Prostate gland (tissue), 2 donors: ENCODE data around the gene DGKZ. TPM values are rescaled to one million over a fixed set of nuclear protein-coding genes. Genes with fewer than 3 reads are reported as not detected.

Source experiments
- DNase-seq: peaks from one replicate; pipeline ENCODE4 v3.0.0-alpha.2; 2019; ENCODE audit warnings: low spot score
- H3K27ac ChIP-seq, 2 donors: fragments of 200-600 bp; sonication (generic); 2 replicates each; pipeline ENCODE4 v1.5.1; 2017 to 2019
- H3K27me3 ChIP-seq: fragments of 200-600 bp; sonication (generic); replicated peaks from 2 replicates; pipeline ENCODE4 v1.5.1; 2019; ENCODE audit not compliant: insufficient read depth
- H3K36me3 ChIP-seq, 2 donors: fragments of 200-600 bp; sonication (generic); 1 replicate in 1 of 2; 2 replicates in 1 of 2; pipeline versions ENCODE4 v1.5.1 to v1.8.1; 2017 to 2019
- H3K4me1 ChIP-seq: fragments of 200-600 bp; sonication (generic); replicated peaks from 2 replicates; pipeline ENCODE4 v1.5.1; 2019
- H3K4me3 ChIP-seq, 2 donors: fragments of 200-600 bp; sonication (generic); 2 replicates each; pipeline ENCODE4 v1.5.1; 2017 to 2019
- H3K9me3 ChIP-seq: fragments of 200-600 bp; sonication (generic); 2 replicates; pipeline ENCODE4 v1.5.1; 2017
- POLR2A ChIP-seq: fragments of 450-650 bp; IDR thresholded peaks from one replicate; pipeline ENCODE4 v1.6.1; 2016; ENCODE audit warnings: antibody characterized with exemption, mild to moderate bottlenecking
- POLR2AphosphoS5 ChIP-seq: sonication (generic); formaldehyde crosslinking; IDR thresholded peaks from one replicate; pipeline ENCODE4 v1.6.1; 2017; ENCODE audit warnings: antibody characterized with exemption
- WGBS: methylation state at CpG from one replicate; pipeline ENCODE4 v1.1.5; 2018; 5-methylcytosine and 5-hydroxymethylcytosine counted together
- intact Hi-C: fragments of 100-400 bp; cut with DNase I; formaldehyde crosslinking; loops from one replicate; pipeline ENCODE4 v1.14.2; 2022
- total RNA-seq, 2 donors: library from RNA; depleted of rRNA; stranded (reverse); fragments of >200 nt; gene quantifications; one replicate each; pipeline ENCODE4 v1.1.0, GENCODE V29; 2016
- TF ChIP-seq, protein P1 (sequence below), 4 experiments: fragments of 200-600 bp in 2 of 4; fragments of 450-650 bp in 2 of 4; sonication (generic) in 2 of 4; IDR thresholded peaks; 1 replicate in 3 of 4; 2 replicates in 1 of 4; pipeline ENCODE4 v1.5.1; 2016 to 2019; ENCODE audit warnings: antibody characterized with exemption in 4 of 4, mild to moderate bottlenecking in 2 of 4, moderate library complexity in 2 of 4

DGKZ gene
- total RNA-seq, 2 donors from 2014 or later: 53.6 to 95.0 TPM

DNA sequence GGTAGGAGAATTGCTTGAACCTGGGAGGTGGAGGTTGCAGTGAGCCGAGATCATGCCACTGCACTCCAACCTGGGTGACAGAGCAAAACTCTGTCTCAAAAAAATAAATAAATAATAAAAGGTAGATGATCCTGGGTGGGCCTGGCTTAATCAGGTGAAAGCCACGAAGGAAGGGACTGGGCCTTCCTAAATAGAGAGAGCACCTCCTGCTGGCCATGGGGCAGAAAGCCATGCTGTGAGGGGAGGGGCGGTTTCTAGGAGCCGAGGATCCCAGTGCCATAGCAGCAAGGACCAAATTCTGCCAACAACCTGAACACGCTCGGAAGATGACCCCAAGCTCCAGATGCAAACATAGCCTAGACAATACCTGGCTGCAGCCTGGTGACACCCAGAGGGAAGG is 24.5 kb upstream of the DGKZ start:
- no peaks in the 10 kb centered on the region for H3K4me1 ChIP-seq
- WGBS: 78% methylated on average over 6 of the region's 6 CpGs
- intact Hi-C loops: no loop called here
- no peak for DNase-seq
- no peaks in the 10 kb centered on the region for H3K9me3 ChIP-seq
- no peak overlapping the region for H3K27ac ChIP-seq
- no peak overlapping the region for H3K4me3 ChIP-seq
- TF ChIP-seq, protein P1, sequence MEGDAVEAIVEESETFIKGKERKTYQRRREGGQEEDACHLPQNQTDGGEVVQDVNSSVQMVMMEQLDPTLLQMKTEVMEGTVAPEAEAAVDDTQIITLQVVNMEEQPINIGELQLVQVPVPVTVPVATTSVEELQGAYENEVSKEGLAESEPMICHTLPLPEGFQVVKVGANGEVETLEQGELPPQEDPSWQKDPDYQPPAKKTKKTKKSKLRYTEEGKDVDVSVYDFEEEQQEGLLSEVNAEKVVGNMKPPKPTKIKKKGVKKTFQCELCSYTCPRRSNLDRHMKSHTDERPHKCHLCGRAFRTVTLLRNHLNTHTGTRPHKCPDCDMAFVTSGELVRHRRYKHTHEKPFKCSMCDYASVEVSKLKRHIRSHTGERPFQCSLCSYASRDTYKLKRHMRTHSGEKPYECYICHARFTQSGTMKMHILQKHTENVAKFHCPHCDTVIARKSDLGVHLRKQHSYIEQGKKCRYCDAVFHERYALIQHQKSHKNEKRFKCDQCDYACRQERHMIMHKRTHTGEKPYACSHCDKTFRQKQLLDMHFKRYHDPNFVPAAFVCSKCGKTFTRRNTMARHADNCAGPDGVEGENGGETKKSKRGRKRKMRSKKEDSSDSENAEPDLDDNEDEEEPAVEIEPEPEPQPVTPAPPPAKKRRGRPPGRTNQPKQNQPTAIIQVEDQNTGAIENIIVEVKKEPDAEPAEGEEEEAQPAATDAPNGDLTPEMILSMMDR (IDR thresholded peaks at IDR 0.05): peak in 2 of 4 experiments; percentile 7 to 11
- TF ChIP-seq POLR2A (no peak), POLR2AphosphoS5 (no peak)
- H3K36me3 ChIP-seq: no peaks in the 10 kb centered on the region
- no peaks in the 10 kb centered on the region for H3K27me3 ChIP-seq

DNA sequence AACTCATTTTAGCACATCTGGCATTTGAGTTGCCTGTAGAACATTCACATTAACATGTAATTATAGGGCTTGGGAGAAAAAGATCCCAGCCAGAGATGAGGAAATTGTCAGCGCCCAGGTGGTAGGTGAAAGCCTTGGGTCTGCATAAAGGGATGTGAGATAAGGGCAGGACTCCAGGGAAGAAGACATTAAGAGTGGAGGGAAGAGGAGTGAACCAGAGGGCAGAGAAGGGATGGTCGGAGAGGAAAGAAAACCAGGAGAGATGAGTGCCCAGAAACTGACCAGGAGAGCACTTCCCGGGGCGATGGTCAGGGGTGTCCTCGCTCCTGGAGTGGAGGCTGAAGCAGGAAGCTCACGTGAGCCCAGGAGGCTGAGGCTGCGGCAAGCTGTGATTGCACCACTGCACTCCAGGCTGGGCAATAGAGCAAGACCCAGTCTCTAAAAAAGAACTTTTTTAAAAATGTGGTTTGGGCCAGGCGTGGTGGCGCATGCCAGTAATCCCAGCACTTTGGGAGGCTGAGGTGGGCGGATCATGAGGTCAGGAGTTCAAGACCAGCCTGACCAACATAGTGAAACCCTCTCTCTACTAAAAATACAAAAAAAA is 20.3 kb upstream of the DGKZ start:
- no peaks in the 10 kb centered on the region for H3K36me3 ChIP-seq
- intact Hi-C loops: no loop called here
- no peaks in the 10 kb centered on the region for H3K27me3 ChIP-seq
- H3K4me3 ChIP-seq: no peak overlapping the region
- no peak for TF ChIP-seq POLR2AphosphoS5
- TF ChIP-seq, protein P1 (IDR thresholded peaks at IDR 0.05): no peak
- TF ChIP-seq POLR2A: no peak
- no peak for DNase-seq
- 93% methylated on average over 10 of the region's 10 CpGs for WGBS
- H3K4me1 ChIP-seq: no peaks in the 10 kb centered on the region
- H3K9me3 ChIP-seq: no peaks in the 10 kb centered on the region
- no peak overlapping the region for H3K27ac ChIP-seq

GRCh38 chr11:46327829-46328228 is 19.4 kb upstream of the DGKZ start:
- intact Hi-C loops: no loop called here
- no peaks in the 10 kb centered on the region for H3K27me3 ChIP-seq
- no peak overlapping the region for H3K27ac ChIP-seq
- 54% methylated on average over 8 of the region's 8 CpGs for WGBS
- TF ChIP-seq, protein P1 (IDR thresholded peaks at IDR 0.05): no peak
- H3K4me1 ChIP-seq: no peaks in the 10 kb centered on the region
- H3K9me3 ChIP-seq: no peaks in the 10 kb centered on the region
- DNase-seq: no peak
- no peaks in the 10 kb centered on the region for H3K36me3 ChIP-seq
- no peak overlapping the region for H3K4me3 ChIP-seq

GRCh38 chr11:46330154-46330553 is 17.1 kb upstream of the DGKZ start:
- intact Hi-C loops: loop anchor here (10.0 kb wide), 1 partner anchor 205 kb away; the partner anchor contains the start of gene PHF21A
- H3K4me1 ChIP-seq: no peaks in the 10 kb centered on the region
- H3K27me3 ChIP-seq: no peaks in the 10 kb centered on the region
- TF ChIP-seq POLR2A (no peak), POLR2AphosphoS5 (no peak)
- TF ChIP-seq, protein P1 (IDR thresholded peaks at IDR 0.05): no peak
- no peaks in the 10 kb centered on the region for H3K36me3 ChIP-seq
- WGBS: 78% methylated on average over 5 of the region's 5 CpGs
- no peak for DNase-seq
- no peak overlapping the region for H3K27ac ChIP-seq
- no peak overlapping the region for H3K4me3 ChIP-seq
- no peaks in the 10 kb centered on the region for H3K9me3 ChIP-seq

- Histone ChIP-seq H3K27ac (no peak overlapping the region), H3K36me3 (no peaks in the 10 kb centered on the region), H3K4me1 (no peaks in the 10 kb centered on the region), H3K9me3 (no peaks in the 10 kb centered on the region), H3K27me3 (no peaks in the 10 kb centered on the region), H3K4me3 (no peak overlapping the region)
- no peak for TF ChIP-seq POLR2A
- TF ChIP-seq, protein P1 (IDR thresholded peaks at IDR 0.05): no peak
- TF ChIP-seq POLR2AphosphoS5: no peak
- DNase-seq: no peak
- intact Hi-C loops: loop anchor here (10.0 kb wide), 1 partner anchor 206 kb away; the partner anchor contains the start of gene PHF21A
- 30% methylated on average over 11 of the region's 11 CpGs for WGBS
Measured at GRCh38 chr11:46330563-46331281, 16.5 kb upstream of the DGKZ start.
